Measurements from ENCODE around the gene CNN3. TPM values are rescaled to one million over a fixed set of nuclear protein-coding genes. Genes with fewer than 3 reads are reported as not detected.
A peak's percentile ranks its signal among the peaks of the same experiment; 100 is the strongest.

CNN3 gene
- total and polyA plus RNA-seq, 2 of the 4 experiments (the other 2 are of a cell fraction) = 249 to 552 TPM

DNA sequence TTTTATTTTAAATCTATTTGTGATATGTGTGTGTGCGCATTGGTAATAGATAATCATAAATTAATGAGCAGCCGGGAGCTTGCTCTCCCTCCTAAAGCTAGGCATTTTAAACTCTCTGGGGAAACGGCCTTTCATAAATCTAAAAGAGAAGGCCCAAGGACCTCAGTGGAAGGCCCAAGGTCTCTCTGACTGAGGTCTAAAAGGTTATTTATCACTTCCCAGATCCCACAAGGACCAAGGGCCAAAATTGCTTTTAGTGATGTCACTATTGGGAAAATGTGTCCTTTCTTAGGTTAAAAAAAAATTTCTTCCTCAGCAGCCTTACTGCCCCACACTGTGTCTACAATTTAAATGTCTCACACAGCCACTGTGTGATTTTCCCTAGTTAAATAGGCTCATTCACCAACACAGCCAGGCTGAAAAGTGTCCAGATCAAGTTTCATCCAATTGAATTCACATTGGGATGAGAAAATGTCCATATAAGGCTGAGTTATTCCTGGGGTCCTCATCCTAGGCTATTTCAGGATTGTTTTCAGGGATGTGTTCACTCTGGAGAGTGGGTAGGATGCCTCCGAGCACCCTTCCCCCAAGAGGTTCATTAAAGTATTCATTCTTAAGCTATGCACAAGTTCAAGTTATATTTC is 60.6 kb downstream of the CNN3 start:
- H3K4me1 ChIP-seq (ENCODE audit: control insufficient read depth, insufficient read depth, low read length) = peaks cover 35% of the 10 kb centered on the region
- no peaks in the 10 kb centered on the region for H3K9me3 ChIP-seq (ENCODE audit: control insufficient read depth, insufficient read depth, low read length)
- POLR2A ChIA-PET (ENCODE audit: unreplicated experiment) = no interaction called here
- in situ Hi-C loops (cut with MboI; ENCODE audit: low sequenced_read_pairs) (no loop called here), intact Hi-C loops (cut with micrococcal nuclease) (no loop called here), dilution Hi-C loops (cut with HindIII; ENCODE audit: low sequenced_read_pairs, unreplicated experiment) (no loop called here)
- peak overlapping the region; percentile 93 for H2BK5ac ChIP-seq (ENCODE audit: low read depth, low read length, poor library complexity, severe bottlenecking)
- peak overlapping the region; percentile 86 for H2BK120ac ChIP-seq (ENCODE audit: low read depth, low read length)
- H3K23ac ChIP-seq (ENCODE audit: low read depth, low read length) = peak overlapping the region; percentile 80; the same call in 1 of the 2 replicates
- peak overlapping the region; percentile 82 for H3K14ac ChIP-seq (replicated peaks; ENCODE audit: low read depth, low read length)
- peak overlapping the region; percentile 94 for H3K18ac ChIP-seq (ENCODE audit: low read depth, low read length)
- peak overlapping the region; percentile 73 for H4K91ac ChIP-seq (ENCODE audit: insufficient read depth, low read depth, low read length)
- peak overlapping the region; percentile 96 for H4K5ac ChIP-seq (ENCODE audit: low read depth, low read length)
- H2AK5ac ChIP-seq (ENCODE audit: low read depth, low read length) = peak overlapping the region; percentile 83
- peak overlapping the region; percentile 70; the same call in 2 of the 3 replicates for H2BK15ac ChIP-seq (ENCODE audit: low read depth, low read length)
- no peaks in the 10 kb centered on the region for H4K20me1 ChIP-seq (ENCODE audit: insufficient read depth, low read length)
- peak overlapping the region; percentile 46; the same call in 1 of the 2 replicates for H3K56ac ChIP-seq (ENCODE audit: extremely low read depth, insufficient read depth, low read length)
- CTCF ChIA-PET = interaction anchor here (4.6 kb wide), 1 partner anchor 12 kb away, joined by 26 read pairs; no protein-coding TSS in a partner anchor
- H3K9me1 ChIP-seq (ENCODE audit: insufficient read depth, low read length) = peaks cover 22% of the 10 kb centered on the region
- TF ChIP-seq BHLHE40 (IDR thresholded peaks at IDR 0.05; ENCODE audit: low read depth, low read length) = no peak
- no peak for TF ChIP-seq FOS (IDR thresholded peaks at IDR 0.05; ENCODE audit: low read depth, low read length)
- no peak for TF ChIP-seq POLR2A (IDR thresholded peaks at IDR 0.05; ENCODE audit: low read depth, low read length)
- TF ChIP-seq RFX5 (IDR thresholded peaks at IDR 0.05; ENCODE audit: low read depth, low read length) = no peak
- no peak for TF ChIP-seq ELK1 (IDR thresholded peaks at IDR 0.05; ENCODE audit: borderline replicate concordance, low read depth, low read length)
- TF ChIP-seq, protein P1, sequence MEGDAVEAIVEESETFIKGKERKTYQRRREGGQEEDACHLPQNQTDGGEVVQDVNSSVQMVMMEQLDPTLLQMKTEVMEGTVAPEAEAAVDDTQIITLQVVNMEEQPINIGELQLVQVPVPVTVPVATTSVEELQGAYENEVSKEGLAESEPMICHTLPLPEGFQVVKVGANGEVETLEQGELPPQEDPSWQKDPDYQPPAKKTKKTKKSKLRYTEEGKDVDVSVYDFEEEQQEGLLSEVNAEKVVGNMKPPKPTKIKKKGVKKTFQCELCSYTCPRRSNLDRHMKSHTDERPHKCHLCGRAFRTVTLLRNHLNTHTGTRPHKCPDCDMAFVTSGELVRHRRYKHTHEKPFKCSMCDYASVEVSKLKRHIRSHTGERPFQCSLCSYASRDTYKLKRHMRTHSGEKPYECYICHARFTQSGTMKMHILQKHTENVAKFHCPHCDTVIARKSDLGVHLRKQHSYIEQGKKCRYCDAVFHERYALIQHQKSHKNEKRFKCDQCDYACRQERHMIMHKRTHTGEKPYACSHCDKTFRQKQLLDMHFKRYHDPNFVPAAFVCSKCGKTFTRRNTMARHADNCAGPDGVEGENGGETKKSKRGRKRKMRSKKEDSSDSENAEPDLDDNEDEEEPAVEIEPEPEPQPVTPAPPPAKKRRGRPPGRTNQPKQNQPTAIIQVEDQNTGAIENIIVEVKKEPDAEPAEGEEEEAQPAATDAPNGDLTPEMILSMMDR (conservative IDR thresholded peaks at IDR 0.05; ENCODE audit: low read depth, low read length) = no peak
- no peak for TF ChIP-seq CHD1 (IDR thresholded peaks at IDR 0.05; ENCODE audit: low read depth, low read length)
- no peak for TF ChIP-seq RCOR1 (IDR thresholded peaks at IDR 0.05; ENCODE audit: insufficient replicate concordance, low read length)
- TF ChIP-seq NFE2L2 (IDR thresholded peaks at IDR 0.05; ENCODE audit: low read depth, low read length) = no peak
- no peak for TF ChIP-seq MAFK (IDR thresholded peaks at IDR 0.05; ENCODE audit: low read depth, low read length)
- TF ChIP-seq MXI1 (IDR thresholded peaks at IDR 0.05; ENCODE audit: borderline replicate concordance, low read depth, low read length) = no peak
- no peak for TF ChIP-seq MAZ (IDR thresholded peaks at IDR 0.05; ENCODE audit: borderline replicate concordance, low read depth, low read length)
- TF ChIP-seq RAD21 (IDR thresholded peaks at IDR 0.05; ENCODE audit: low read length) = no peak
- ATAC-seq (ENCODE audit: low read depth) (peak; percentile 72), DNase-seq (peak; percentile 86)
- H2BK20ac ChIP-seq (ENCODE audit: low read depth, low read length) = peak overlapping the region; percentile 77
- no peaks in the 10 kb centered on the region for H3K27me3 ChIP-seq (ENCODE audit: control insufficient read depth, insufficient read depth, low read length)
- WGBS, 2 experiments (ENCODE audit: extremely low coverage in 2 of 2, insufficient read length in 1 of 2) = no CpG with 5 or more reads among the region's 4 CpGs
- no peak overlapping the region for H3K4me3 ChIP-seq (ENCODE audit: insufficient read depth, low read depth, low read length)
- H3K27ac ChIP-seq (ENCODE audit: insufficient read depth, low read length) = peak overlapping the region; percentile 78
- peaks cover 0 to 25% of the 10 kb centered on the region in 2 experiments; a peak in 2 of 4 replicates for H3K79me1 ChIP-seq (ENCODE audit: low read depth in 1 of 2, low read length in 2 of 2)
- H2AK9ac ChIP-seq (replicated peaks; ENCODE audit: low read depth, low read length, poor library complexity) = no peak overlapping the region
- no peaks in the 10 kb centered on the region for H3K36me3 ChIP-seq (ENCODE audit: control insufficient read depth, insufficient read depth, low read length)
- BruUV-seq (replicated peaks) = no TSS peak
- H4K8ac ChIP-seq (ENCODE audit: low read depth in 2 of 2, low read length in 2 of 2) = peak overlapping the region; percentile 36 to 86
- H3K9ac ChIP-seq (ENCODE audit: low read depth, low read length) = peak overlapping the region; percentile 81
- H3K4ac ChIP-seq (ENCODE audit: low read depth, low read length) = peak overlapping the region; percentile 80
- peak overlapping the region; percentile 23; the same call in 1 of the 2 replicates for H3K4me2 ChIP-seq (ENCODE audit: low read depth, low read length)
- no peak overlapping the region for H2AFZ ChIP-seq (replicated peaks; ENCODE audit: low read length, poor library complexity)

Measured in IMR-90 (cell line).